Activated T-cell treated with anti-CD3 and anti-CD28 coated beads, Interleukin-2, amount 50 U/mL, for 72 hours (primary cell): ENCODE results near the gene DDX11. TPM values are rescaled to one million over a fixed set of nuclear protein-coding genes. Genes with fewer than 3 reads are reported as not detected.
"Not testable (repeated sequence)": the region's sequence is repeated elsewhere in the genome, so short reads cannot be mapped to it uniquely, and the experiment has no call there.

Experiments
- ATAC-seq, 2 donors: fragments of 150-1000 bp; cut with Tn5 transposase; replicated peaks in 1 of 2; 2 replicates each; pipeline ENCODE4 v1.10.0; 2021; ENCODE audit warnings: moderate library complexity in 2 of 2, mild to moderate bottlenecking in 1 of 2
- DNase-seq, 2 donors: peaks; one replicate each; pipeline ENCODE4 v3.0.0; 2021 to 2022; ENCODE audit warnings: mixed read lengths in 1 of 2
- H3K27ac Mint-ChIP-seq: one replicate; pipeline ENCODE4 v1.8.0; 2022; ENCODE audit warnings: mild to moderate bottlenecking, moderate library complexity, mixed read lengths
- H3K27me3 Mint-ChIP-seq: one replicate; pipeline ENCODE4 v1.8.0; 2022; ENCODE audit warnings: low read depth, mixed read lengths
- H3K36me3 Mint-ChIP-seq, 2 donors: one replicate each; pipeline ENCODE4 v1.8.0; 2022; ENCODE audit warnings: mixed read lengths in 2 of 2, mild to moderate bottlenecking in 1 of 2; ENCODE audit not compliant: insufficient read depth in 2 of 2
- H3K4me1 Mint-ChIP-seq: one replicate; pipeline ENCODE4 v1.8.0; 2022; ENCODE audit warnings: low read depth, mixed read lengths
- H3K4me3 Mint-ChIP-seq, 2 donors: one replicate each; pipeline ENCODE4 v1.8.0; 2022; ENCODE audit warnings: mild to moderate bottlenecking in 2 of 2, mixed read lengths in 2 of 2, moderate library complexity in 2 of 2
- H3K9me3 Mint-ChIP-seq, 2 donors: one replicate each; pipeline ENCODE4 v1.8.0; 2022; ENCODE audit warnings: mixed read lengths in 2 of 2
- total RNA-seq, 2 donors: library from RNA; stranded (reverse); gene quantifications; one replicate each; pipeline ENCODE4 v1.2.3, GENCODE V29; 2022

The DDX11 gene
- total RNA-seq, 2 donors from 2014 or later, result 131 to 144 TPM

GRCh38 chr12:31041033-31041564 lies 32.6 kb upstream of the DDX11 start:
- ATAC-seq (no peak), DNase-seq (no peak)
- H3K27ac Mint-ChIP-seq, result no peak overlapping the region
- H3K36me3 Mint-ChIP-seq, result no peaks in the 10 kb centered on the region
- no peak overlapping the region for H3K4me3 Mint-ChIP-seq
- H3K27me3 Mint-ChIP-seq, result peaks cover 12% of the 10 kb centered on the region
- no peaks in the 10 kb centered on the region for H3K9me3 Mint-ChIP-seq
- peaks cover 9% of the 10 kb centered on the region for H3K4me1 Mint-ChIP-seq

- H3K27me3 Mint-ChIP-seq, H3K36me3 Mint-ChIP-seq, ATAC-seq, H3K9me3 Mint-ChIP-seq, H3K27ac Mint-ChIP-seq, DNase-seq, H3K4me3 Mint-ChIP-seq: not testable (repeated sequence)
- peaks cover 49% of the 10 kb centered on the region for H3K4me1 Mint-ChIP-seq
Observed at GRCh38 chr12:31050143-31050542, 23.5 kb upstream of the DDX11 start.

- not testable (repeated sequence) for DNase-seq, H3K27ac Mint-ChIP-seq, H3K4me3 Mint-ChIP-seq, ATAC-seq, H3K27me3 Mint-ChIP-seq, H3K9me3 Mint-ChIP-seq, H3K36me3 Mint-ChIP-seq
- H3K4me1 Mint-ChIP-seq, result peaks cover 46% of the 10 kb centered on the region
Observed at GRCh38 chr12:31050548-31050947, 23.1 kb upstream of the DDX11 start.

- H3K9me3 Mint-ChIP-seq, H3K36me3 Mint-ChIP-seq, H3K27me3 Mint-ChIP-seq: not testable (repeated sequence)
- Mint-ChIP-seq H3K4me1 (peaks cover 40% of the 10 kb centered on the region), H3K4me3 (peak overlapping the region; percentile 35 to 53), H3K27ac (peak overlapping the region; percentile 88)
- DNase-seq (peak; percentile 70 to 71), ATAC-seq (peak; percentile 91 to 93)
Observed at GRCh38 chr12:31051692-31052091, 22.0 kb upstream of the DDX11 start.

- H3K4me1 Mint-ChIP-seq, result peaks cover 40% of the 10 kb centered on the region
- H3K4me3 Mint-ChIP-seq, result peak overlapping the region; percentile 35 to 53
- H3K27ac Mint-ChIP-seq, result peak overlapping the region; percentile 88
- not testable (repeated sequence) for H3K36me3 Mint-ChIP-seq, DNase-seq, H3K27me3 Mint-ChIP-seq, H3K9me3 Mint-ChIP-seq
- ATAC-seq, result peak; percentile 58 to 70
Observed at GRCh38 chr12:31052121-31052520, 21.5 kb upstream of the DDX11 start.

- DNase-seq, H3K9me3 Mint-ChIP-seq, H3K27me3 Mint-ChIP-seq, H3K27ac Mint-ChIP-seq, H3K36me3 Mint-ChIP-seq: not testable (repeated sequence)
- peaks cover 37% of the 10 kb centered on the region for H3K4me1 Mint-ChIP-seq
- H3K4me3 Mint-ChIP-seq, result peak overlapping the region; percentile 35 to 53
- peak; percentile 28 to 30 for ATAC-seq
Observed at GRCh38 chr12:31052666-31053439, 20.8 kb upstream of the DDX11 start.

- DNase-seq, H3K27me3 Mint-ChIP-seq, H3K27ac Mint-ChIP-seq, ATAC-seq, H3K36me3 Mint-ChIP-seq, H3K9me3 Mint-ChIP-seq, H3K4me3 Mint-ChIP-seq: not testable (repeated sequence)
- H3K4me1 Mint-ChIP-seq, result peaks cover 31% of the 10 kb centered on the region
Observed at GRCh38 chr12:31053944-31054343, 19.7 kb upstream of the DDX11 start.

- ATAC-seq, result no peak
- Mint-ChIP-seq H3K4me3 (no peak overlapping the region), H3K27me3 (peaks cover 6% of the 10 kb centered on the region), H3K4me1 (peaks cover 9% of the 10 kb centered on the region), H3K27ac (no peak overlapping the region), H3K9me3 (no peaks in the 10 kb centered on the region), H3K36me3 (no peaks in the 10 kb centered on the region)
- no peak for DNase-seq
Observed at GRCh38 chr12:31057671-31058070, 16.0 kb upstream of the DDX11 start.

GRCh38 chr12:31066196-31066595 lies 7.5 kb upstream of the DDX11 start:
- H3K9me3 Mint-ChIP-seq, H3K27ac Mint-ChIP-seq, H3K4me1 Mint-ChIP-seq, H3K36me3 Mint-ChIP-seq, H3K4me3 Mint-ChIP-seq, H3K27me3 Mint-ChIP-seq: not testable (repeated sequence)
- ATAC-seq, result peak; percentile 90 to 91
- DNase-seq, result peak in 1 of 2 donors; percentile 11

GRCh38 chr12:31067656-31068055 lies 6.0 kb upstream of the DDX11 start:
- H3K4me3 Mint-ChIP-seq, H3K36me3 Mint-ChIP-seq, H3K27me3 Mint-ChIP-seq, H3K9me3 Mint-ChIP-seq, DNase-seq, H3K4me1 Mint-ChIP-seq, H3K27ac Mint-ChIP-seq, ATAC-seq: not testable (repeated sequence)

- H3K4me3 Mint-ChIP-seq, H3K27ac Mint-ChIP-seq, H3K9me3 Mint-ChIP-seq, ATAC-seq, H3K36me3 Mint-ChIP-seq, DNase-seq, H3K27me3 Mint-ChIP-seq: not testable (repeated sequence)
- H3K4me1 Mint-ChIP-seq, result peaks cover 30% of the 10 kb centered on the region
Observed at GRCh38 chr12:31070971-31071740, 2.5 kb upstream of the DDX11 start.

GRCh38 chr12:31072962-31073361 lies 698 bp upstream of the DDX11 start:
- ATAC-seq, DNase-seq, H3K27me3 Mint-ChIP-seq, H3K9me3 Mint-ChIP-seq: not testable (repeated sequence)
- peak overlapping the region; percentile 95 to 97 for H3K4me3 Mint-ChIP-seq
- peaks cover 40% of the 10 kb centered on the region for H3K4me1 Mint-ChIP-seq
- peaks cover 11 to 12% of the 10 kb centered on the region in 2 donors for H3K36me3 Mint-ChIP-seq
- peak overlapping the region; percentile 77 for H3K27ac Mint-ChIP-seq

- H3K27me3 Mint-ChIP-seq, result not testable (repeated sequence)
- peak; percentile 33 to 43 for DNase-seq
Observed at GRCh38 chr12:31074333-31074874, 744 bp downstream of the DDX11 start.

More at GRCh38 chr12:31074333-31074874, 744 bp downstream of the DDX11 start:
- Mint-ChIP-seq H3K4me1 (peaks cover 40% of the 10 kb centered on the region), H3K27ac (peak overlapping the region; percentile 83), H3K4me3 (peak overlapping the region; percentile 95 to 97), H3K36me3 (peaks cover 12% of the 10 kb centered on the region in 2 donors)
- peak; percentile 46 to 47 for ATAC-seq
- H3K9me3 Mint-ChIP-seq, result not testable (repeated sequence)
